GM18873 (cell line): ENCODE data around the gene EGLN2.
"Not testable (repeated sequence)": the region's sequence is repeated elsewhere in the genome, so short reads cannot be mapped to it uniquely, and the experiment has no call there.

Source experiments
- ATAC-seq: cut with Tn5 transposase; IDR thresholded peaks from one replicate; pipeline ENCODE4 v1.9.1; 2021; ENCODE audit warnings: mild to moderate bottlenecking, moderate library complexity, moderate number of reproducible peaks; ENCODE audit not compliant: unreplicated experiment, low FRiP score

EGLN2 gene

DNA sequence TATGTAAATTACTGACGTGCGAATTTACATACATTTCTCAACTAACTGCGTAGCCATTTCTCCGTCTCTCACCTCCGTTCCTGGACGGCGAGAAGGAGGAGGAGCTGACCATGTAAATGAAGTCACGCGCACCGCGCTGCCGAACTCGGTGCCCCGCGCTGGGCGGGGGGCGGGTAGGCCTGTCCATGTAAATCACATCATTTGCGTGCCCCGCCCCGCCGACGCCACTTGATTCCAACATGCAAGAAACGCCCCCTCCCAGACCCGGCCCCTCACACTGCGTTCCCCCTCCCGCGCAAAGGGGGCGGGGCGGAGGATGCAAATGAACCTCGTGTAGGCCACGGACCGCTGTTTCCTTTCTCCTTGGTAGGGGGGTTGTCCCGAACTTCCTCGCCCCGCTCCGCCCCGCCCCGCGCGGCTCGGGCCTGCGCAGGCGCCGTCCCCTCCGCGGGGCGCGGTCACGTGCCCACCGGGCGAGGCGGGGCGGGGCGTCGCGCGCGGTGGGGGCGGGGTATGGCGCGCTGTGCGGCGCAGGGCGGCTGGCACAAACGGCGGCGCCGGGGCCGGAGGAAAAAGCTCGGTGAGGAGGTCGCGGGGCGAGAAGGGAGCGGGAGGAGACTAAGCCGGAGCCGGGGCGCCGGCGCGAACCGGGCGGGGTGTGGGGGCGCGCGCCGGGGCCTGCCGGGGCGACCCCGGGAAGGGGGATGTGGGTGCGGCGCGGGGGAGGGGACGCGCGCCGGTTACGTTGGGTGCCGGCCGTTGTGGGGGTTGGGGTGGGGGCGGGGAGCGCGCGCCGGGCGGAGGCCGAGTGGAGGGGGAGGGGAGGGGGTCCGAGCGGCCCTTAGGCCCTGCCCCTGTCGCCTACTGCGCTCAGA, at the start of gene EGLN2:
Gene EGLN2, plus strand, starts transcription at position 509 of the 875 bp plus-strand sequence. CDS start 1,382 bp downstream, outside the sequence.
- peak; percentile 69 for ATAC-seq

DNA sequence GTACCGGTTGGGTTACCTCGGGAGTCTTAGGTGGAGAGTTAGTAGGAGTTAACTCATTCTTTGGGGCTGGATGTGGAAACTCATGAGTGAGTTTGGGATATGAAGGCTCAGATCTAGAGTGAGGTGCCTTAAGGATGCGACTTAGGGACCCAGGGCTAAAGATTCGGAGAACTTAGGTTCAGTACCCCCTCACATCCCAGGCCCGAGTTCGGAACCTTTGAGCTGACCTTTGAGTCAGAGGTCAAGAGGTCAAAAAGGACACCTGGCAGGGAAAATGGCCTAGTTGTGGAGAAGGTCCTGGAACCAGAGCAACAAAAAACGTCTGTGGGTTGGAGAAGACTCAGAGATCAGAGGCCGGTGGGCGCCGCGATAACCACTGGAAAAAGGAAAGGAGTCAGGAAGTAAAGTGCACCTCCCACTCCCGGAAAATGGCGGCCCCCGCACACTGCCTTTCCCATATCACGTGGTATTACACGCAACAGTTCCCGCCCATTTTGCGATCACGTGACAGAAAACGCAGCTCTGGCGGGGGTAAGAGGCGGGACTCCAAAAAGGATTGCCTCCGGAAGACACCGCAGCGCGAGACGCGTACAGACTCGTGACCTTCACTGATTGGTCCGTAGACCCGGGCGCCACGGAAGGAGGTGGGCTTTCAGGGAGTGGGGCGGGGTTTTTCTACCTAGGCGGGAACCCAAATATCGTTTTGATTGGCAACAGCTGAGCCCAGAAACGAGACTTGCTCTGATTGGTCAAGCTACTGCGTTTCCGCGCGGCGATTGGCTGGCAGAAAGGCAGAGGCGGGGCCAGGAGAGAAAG, 48.7 kb upstream of the EGLN2 start, which contains the start of gene ACTMAP:
Gene ACTMAP, minus strand, starts transcription at position 420 of the 816 bp plus-strand sequence. CDS start 674 bp downstream, outside the sequence.
- peak; percentile 83 for ATAC-seq

DNA sequence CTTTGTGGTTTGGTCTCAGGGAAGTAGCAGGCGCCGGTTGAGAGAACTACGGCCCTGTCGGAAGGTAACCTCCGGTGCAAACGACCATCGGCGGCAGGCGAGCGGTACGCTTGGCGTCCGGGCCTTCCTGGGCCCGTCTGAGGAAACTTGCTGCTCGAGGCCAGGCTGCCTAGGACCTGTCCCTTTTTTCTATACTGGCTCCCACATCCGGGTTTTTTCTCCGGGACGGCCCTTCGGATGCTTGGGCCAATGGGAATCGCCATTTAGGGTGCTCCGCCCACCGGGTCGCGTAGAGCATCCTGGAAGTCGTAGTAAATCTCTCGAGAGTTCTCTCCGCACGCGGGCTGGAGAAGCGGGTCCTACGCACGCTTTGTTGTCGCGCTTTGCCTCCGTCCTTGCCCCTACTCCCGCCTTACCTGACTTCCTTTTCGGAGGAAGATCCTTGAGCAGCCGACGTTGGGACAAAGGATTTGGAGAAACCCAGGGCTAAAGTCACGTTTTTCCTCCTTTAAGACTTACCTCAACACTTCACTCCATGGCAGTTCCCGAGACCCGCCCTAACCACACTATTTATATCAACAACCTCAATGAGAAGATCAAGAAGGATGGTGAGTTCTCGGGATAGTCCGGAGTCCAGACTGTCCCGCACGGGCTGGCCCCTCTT, 48.0 kb upstream of the EGLN2 start, which contains the start of gene SNRPA:
Gene SNRPA, plus strand, starts transcription at position 330 of the 664 bp plus-strand sequence. Its CDS starts 206 bp downstream, at position 536.
- ATAC-seq = peak; percentile 40

DNA sequence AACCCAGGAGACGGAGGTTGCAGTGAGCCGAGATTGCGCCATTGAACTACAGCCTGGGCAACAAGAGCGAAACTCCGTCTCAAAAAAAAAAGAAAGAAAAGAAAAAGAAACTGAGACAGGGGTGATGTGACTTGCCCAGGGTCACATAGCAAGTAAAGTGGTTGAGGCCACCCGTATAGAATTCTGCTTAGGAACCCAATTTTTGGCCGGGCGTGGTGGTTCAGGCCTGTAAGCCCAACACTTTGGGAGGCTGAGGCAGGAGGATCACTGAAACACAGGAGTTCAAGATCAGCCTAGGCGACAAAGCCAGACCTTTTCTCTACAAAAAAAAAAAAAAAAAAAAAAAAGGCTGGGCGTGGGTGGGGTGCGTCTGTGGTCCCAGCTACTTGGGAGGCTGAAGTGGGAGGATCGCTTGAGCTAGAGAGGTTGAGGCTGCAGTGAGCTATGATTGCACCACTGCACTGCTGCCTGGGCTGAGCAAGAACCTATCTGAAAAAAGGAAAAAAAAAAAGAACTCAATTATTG, 46.7 kb upstream of the EGLN2 start:
- ATAC-seq = no peak

DNA sequence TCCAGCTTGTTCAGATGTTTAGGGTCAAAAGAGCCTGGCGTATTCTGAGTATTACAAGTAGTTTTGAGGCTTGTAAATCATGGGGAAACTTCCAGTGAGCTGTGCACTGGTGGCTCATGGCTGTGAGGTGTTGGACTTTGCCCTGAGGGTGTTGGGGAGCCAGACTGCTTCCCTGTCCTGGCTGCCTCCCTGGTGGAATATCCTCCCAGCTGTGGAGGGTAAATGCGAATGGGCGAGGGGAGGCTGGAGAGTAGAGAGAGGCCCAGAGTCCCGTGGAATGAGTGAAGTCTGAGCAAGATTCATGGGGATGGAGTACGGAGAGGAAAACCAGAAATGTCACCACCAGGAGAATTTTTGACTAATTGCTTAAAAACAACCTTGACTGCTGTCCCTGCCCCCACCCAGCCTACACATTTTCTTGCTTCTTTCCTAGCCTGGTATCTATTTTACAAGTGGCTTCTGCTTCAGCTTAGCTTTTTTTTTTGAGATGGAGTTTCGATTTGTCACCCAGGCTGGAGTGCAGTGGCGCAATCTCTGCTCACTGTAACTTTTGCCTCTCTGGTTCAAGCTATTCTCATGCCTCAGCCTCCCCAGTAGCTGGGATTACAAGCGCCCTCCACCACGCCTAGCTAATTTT, 44.3 kb upstream of the EGLN2 start:
- ATAC-seq = no peak

DNA sequence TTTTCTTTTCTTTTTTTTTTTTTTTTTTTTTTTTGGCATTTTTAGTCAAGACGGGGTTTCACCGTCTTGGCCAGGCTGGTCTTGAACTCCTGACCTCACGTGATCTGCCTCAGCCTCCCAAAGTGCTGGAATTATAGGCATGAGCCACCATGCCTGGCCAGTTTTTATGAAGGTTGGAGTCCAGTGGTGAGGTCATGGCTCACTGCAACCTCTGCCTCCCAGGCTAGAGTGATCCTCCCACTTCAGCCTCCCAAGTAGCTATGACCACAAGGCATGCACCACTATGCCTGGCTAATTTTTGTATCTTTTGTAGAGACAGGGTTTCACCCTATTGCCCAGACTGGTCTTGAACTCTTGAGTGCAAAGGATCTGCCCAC, 43.8 kb upstream of the EGLN2 start:
- no peak for ATAC-seq

DNA sequence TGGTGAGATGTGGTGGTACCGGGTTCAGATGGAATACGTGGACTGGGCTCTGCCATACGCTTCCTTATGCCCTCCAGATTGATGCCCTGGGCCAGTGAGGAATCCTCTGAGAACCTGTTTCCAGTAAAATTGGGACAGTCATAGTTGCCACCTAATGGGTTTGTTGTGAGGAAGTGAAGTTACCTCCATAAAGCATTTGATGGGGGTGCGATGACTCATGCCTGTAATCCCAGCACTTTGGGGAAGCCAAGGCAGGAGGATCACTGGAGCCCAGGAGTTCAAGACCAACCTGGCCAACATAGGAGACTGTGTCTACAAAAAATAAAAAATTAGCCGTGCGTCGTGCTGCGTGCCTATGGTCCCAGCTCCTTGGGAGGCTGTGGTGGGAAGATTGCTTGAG, 43.2 kb upstream of the EGLN2 start:
- no peak for ATAC-seq

DNA sequence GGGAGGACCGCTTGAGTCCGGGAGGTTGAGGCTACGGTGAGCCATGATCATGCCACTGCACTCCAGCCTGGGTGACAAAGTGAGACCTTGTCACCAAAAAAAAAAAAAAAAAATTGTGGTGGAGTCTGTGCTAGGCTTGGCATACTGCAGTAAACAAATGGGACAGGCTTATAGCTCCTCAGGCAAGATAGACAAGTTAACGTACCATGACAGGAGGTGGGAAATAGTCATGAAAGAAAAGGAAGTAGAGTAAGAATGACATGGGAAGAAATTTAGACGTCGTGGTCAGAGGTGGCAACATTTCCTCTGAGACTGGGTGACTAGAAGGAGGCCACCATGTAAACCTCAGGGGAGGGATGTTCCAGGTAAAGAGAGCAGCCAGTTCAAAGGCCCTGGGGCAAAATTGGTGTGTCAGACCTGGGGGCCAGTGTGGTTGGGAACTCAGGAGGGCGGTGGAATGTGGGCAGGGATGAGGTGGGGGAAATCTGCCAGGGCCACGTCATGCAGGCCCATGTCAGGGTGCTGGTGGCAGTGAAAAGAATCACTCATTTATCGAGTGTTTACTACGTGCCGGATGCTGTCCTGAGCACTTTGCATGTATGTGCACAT, 42.4 kb upstream of the EGLN2 start:
- ATAC-seq = no peak

DNA sequence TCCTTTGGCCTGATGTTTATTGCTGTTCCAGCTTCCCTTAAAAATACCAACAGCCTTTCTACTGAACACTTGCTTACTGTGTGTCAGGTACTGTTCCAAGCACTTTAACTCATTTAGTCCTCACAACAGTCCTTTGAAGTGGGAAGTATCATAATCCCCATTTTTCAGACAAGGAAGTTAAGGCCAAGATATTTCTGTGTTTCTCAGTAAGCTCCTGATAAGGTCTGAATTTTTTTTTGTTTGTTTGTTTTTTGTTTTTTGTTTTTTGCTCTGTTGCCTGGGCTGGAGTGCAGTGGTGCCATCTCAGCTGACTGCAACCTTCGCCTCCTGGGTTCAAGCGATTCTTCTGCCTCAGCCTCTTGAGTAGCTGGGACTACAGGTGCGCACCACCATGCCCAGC, 40.5 kb upstream of the EGLN2 start:
- no peak for ATAC-seq

DNA sequence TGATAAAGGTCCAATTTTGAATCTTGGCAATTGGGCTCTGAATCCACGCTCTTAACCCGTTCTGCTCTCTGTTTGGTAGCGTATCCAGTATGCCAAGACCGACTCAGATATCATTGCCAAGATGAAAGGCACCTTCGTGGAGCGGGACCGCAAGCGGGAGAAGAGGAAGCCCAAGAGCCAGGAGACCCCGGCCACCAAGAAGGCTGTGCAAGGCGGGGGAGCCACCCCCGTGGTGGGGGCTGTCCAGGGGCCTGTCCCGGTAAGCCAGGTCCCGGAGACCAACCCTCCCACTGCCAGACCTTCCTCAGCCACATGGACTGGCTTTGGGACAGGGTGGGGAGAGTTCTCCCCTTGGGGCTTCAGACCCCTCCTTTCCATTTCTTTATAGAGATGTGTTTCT, 39.6 kb upstream of the EGLN2 start:
- ATAC-seq = no peak

DNA sequence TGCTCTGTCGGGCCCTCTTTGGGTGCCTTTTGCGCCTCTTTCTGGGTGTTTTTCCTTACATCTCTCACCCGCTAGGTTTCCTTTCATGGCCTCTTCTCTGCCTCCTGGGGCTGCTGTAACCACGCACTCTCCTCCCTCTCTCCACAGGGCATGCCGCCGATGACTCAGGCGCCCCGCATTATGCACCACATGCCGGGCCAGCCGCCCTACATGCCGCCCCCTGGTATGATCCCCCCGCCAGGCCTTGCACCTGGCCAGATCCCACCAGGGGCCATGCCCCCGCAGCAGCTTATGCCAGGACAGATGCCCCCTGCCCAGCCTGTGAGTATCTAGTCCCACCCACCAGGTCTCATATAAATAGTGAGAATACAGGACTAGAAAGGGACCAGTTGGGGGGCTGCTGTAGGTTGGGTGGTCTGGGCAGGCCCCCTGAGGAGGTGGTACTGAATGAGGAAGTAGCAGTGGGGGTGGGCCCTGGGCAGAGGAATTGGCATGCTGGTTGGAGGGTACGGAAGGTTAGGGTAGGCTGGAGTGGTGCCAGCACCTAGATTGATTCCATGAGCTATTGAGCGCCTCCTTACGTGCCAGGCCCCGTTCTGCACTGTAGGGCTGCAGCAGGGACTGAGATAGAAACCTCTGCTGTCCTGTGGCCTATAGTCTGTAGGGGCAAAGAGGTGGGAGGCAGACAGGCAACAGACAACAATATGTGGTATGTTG, 36.1 kb upstream of the EGLN2 start:
- ATAC-seq = no peak

DNA sequence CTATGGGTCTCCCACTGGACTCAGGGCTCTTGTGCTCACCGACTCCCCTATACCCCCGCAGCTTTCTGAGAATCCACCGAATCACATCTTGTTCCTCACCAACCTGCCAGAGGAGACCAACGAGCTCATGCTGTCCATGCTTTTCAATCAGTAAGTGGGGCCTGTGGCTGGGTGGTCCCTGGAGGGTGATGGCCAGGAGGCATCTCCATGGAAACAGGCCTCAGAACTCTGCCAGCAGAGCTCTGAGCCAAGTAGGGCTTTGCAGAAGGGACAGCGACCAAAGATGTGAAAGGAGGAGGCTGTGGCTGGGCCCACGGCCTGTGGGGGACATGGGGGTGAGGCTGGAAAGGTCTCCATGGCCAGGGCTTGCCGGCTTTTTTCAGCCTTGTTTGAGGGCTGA, 35.5 kb upstream of the EGLN2 start:
- no peak for ATAC-seq

DNA sequence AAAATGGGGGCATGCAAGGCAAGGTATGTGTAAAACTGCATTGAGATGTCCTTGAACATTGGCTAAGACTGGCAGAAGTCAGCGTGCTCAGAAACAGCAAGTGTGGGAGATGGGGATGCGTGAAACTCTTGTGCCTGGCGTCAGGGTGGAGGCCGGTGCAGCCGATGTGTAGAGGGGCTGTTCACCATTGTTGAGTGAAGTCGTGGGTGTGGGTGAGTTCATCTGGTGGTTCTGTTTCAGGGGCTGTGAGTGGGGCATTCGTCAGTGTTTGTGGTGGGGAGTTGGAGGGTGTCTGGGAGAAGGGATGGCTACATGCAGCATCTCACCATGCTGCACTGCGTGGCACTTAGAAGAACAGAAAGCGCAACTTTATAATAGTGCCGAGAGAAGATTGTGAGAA, 35.0 kb upstream of the EGLN2 start:
- ATAC-seq = no peak

DNA sequence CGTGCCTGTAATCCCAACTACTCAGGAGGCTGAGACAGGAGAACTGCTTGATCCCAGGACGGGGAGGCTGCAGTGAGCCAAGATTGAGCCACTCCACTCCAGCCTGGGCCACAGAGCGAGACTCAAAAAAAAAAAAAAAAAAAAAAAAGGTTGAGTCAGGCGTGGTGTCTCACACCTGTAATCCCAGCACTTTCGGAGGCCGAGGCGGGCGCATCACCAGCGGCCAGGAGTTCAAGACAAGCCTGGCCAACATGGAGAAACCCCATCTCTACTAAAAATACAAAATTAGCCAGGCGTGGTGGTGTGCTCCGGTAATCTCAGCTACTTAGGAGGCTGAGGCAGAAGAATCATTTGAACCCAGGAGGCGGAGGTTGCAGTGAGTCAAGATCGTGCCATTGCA, 32.6 kb upstream of the EGLN2 start:
- not testable (repeated sequence) for ATAC-seq

DNA sequence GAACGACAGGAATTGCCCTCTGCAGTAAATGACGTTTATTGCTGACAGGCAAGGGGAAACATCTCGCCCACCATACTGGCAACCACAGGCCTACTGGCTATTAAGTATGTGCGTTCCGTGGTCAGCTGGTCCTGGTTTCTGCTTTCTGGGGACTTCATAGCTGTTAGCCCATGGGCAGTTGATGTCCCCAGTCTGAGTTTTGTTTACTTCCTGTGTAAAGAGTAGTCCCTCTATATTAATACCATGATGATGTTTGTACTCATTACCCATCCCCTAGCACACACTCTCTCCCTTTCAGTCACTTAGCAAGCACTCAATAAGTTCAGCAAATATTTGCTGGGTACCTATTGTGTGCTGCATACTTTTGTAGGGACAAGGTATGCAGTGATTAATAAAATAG, 30.1 kb upstream of the EGLN2 start:
- no peak for ATAC-seq

DNA sequence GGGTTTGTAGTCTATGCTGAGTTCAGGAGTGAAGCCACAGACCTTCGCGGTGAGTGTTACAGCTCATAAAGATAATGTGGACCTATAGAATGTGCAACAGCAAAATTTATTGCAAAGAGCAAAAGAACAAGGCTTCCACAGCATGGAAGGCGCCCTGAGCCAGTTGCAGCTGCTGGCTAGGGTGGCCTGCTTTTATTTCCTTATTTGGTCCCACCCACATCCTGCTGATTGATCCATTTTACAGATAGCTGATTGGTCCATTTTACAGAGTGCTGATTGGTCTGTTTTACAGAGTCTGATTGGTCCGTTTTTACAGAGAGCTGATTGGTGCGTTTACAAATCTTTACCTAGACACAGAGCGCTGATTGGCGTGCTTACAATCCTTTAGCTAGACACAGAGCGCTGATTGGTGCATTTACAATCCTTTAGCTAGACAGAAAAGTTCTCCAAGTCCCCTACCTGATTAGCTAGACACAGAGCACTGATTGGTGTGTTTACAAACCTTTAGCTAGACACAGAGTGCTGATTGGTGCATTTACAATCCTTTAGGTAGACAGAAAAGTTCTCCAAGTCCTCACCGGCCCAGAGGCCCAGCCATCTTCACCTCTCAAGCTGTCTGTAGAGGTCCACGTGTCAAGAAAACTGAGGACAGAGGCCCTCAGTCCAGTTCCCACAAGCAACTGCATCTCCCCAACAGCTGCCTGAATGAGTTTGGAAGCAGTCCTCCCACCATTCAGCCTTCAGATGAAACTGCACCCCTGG, 27.7 kb upstream of the EGLN2 start:
- ATAC-seq = not testable (repeated sequence)

DNA sequence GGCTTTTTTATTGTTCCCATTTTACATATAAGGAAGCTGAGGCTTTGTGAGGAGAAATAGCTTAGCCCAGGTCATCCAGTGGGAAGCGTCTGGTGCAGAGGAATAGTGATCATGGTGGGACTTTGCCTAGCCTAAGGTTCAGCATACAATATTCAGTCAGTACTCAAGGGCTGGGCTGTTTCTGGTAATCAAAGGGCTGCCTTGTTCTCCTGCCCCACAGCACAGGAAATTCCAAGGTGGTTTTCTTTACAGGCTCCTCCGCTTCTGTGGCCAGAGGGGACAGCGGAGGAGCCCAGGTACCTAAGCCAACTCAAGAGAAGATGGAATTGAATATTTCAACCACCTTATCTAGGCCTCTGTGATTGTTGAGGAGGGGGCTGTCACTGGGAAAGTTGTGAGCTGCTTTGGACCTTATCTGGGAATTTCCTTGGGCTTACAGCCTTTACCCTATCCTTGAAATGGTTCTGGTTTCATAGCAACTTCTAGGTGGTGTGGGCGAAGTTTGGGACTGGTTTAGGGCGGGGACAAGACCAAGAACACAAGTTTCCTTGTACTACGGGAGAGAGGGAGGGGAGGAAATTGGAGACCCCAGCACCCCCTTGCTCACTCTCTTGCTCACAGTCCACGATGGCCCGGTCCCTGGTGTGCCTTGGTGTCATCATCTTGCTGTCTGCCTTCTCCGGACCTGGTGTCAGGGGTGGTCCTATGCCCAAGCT, 23.9 kb upstream of the EGLN2 start, which contains the start of gene MIA:
Gene MIA, plus strand, starts transcription at position 606 of the 716 bp plus-strand sequence. Its CDS starts 22 bp downstream, at position 628.
- ATAC-seq = no peak

DNA sequence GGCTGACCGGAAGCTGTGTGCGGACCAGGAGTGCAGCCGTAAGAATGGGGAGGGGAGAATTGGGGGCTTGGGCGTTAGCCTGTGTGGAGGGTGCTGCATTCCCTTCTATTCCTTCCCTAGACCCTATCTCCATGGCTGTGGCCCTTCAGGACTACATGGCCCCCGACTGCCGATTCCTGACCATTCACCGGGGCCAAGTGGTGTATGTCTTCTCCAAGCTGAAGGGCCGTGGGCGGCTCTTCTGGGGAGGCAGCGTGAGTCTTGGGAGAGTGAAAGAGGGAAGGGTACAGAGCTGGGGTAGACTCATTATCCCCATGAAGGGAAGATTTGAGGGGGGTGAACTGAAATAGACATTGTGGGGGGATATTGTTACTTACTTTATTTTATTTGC, 23.4 kb upstream of the EGLN2 start:
- no peak for ATAC-seq
